NOMO-1 (cell line): ENCODE measurements around the gene FOXP2.
"Not testable (repeated sequence)": the region's sequence is repeated elsewhere in the genome, so short reads cannot be mapped to it uniquely, and the experiment has no call there.

Source experiments
- DNase-seq, 2 experiments: peaks; one replicate each; lab custom pipeline; 2025; ENCODE audit not compliant: unreplicated experiment in 2 of 2; lab: John Stamatoyannopoulos, UW

The FOXP2 gene

GRCh38 chr7:114574384-114574783 is 159.8 kb downstream of the FOXP2 start:
- DNase-seq = no peak

- DNase-seq = no peak
These were observed 160.5 kb downstream of the FOXP2 start for GRCh38 chr7:114575098-114575497.

- DNase-seq = not testable (repeated sequence)
These were observed 166.3 kb downstream of the FOXP2 start for GRCh38 chr7:114580963-114581362.

- no peak for DNase-seq
These were observed 173.9 kb downstream of the FOXP2 start for GRCh38 chr7:114588506-114588905.

GRCh38 chr7:114589436-114589835 is 174.8 kb downstream of the FOXP2 start:
- DNase-seq = no peak

GRCh38 chr7:114590298-114590697 is 175.7 kb downstream of the FOXP2 start:
- DNase-seq = no peak

GRCh38 chr7:114598946-114599345 is 184.3 kb downstream of the FOXP2 start:
- DNase-seq = no peak

GRCh38 chr7:114606100-114606499 is 191.5 kb downstream of the FOXP2 start:
- no peak for DNase-seq

- not testable (repeated sequence) for DNase-seq
These were observed 194.2 kb downstream of the FOXP2 start for GRCh38 chr7:114608822-114609221.

GRCh38 chr7:114620208-114620607 is 205.6 kb downstream of the FOXP2 start:
- no peak for DNase-seq

- no peak for DNase-seq
These were observed 207.6 kb downstream of the FOXP2 start for GRCh38 chr7:114622221-114622620.

- DNase-seq = no peak
These were observed 208.5 kb downstream of the FOXP2 start for GRCh38 chr7:114623146-114623545.

- no peak for DNase-seq
These were observed 212.6 kb downstream of the FOXP2 start for GRCh38 chr7:114627231-114627630.

GRCh38 chr7:114628362-114628761 is 213.7 kb downstream of the FOXP2 start:
- DNase-seq = no peak

- no peak for DNase-seq
These were observed 215.1 kb downstream of the FOXP2 start for GRCh38 chr7:114629762-114630161.

- no peak for DNase-seq
These were observed 215.8 kb downstream of the FOXP2 start for GRCh38 chr7:114630201-114630990.

GRCh38 chr7:114631249-114631822 is 216.7 kb downstream of the FOXP2 start:
- DNase-seq = no peak

- DNase-seq = no peak
These were observed 224.8 kb downstream of the FOXP2 start for GRCh38 chr7:114639451-114639850.

GRCh38 chr7:114644455-114644854 is 229.8 kb downstream of the FOXP2 start:
- DNase-seq = no peak

- no peak for DNase-seq
These were observed 230.8 kb downstream of the FOXP2 start for GRCh38 chr7:114645451-114645850.

GRCh38 chr7:114647518-114647917 is 232.9 kb downstream of the FOXP2 start:
- DNase-seq = no peak

- DNase-seq = no peak
These were observed 233.5 kb downstream of the FOXP2 start for GRCh38 chr7:114648117-114648516.
